Activated CD8-positive, alpha-beta memory T cell treated with anti-CD3 and anti-CD28 coated beads, Interleukin-2, amount 50 U/mL, for 48 hours (primary cell): ENCODE data around the gene NYAP2.

ENCODE experiments used
- DNase-seq: peaks from one replicate; pipeline ENCODE4 v3.0.0-alpha.2; 2020

Gene NYAP2

GRCh38 chr2:225487878-225488416 is 88.4 kb downstream of the NYAP2 start:
- no peak for DNase-seq

GRCh38 chr2:225488743-225489142 is 89.2 kb downstream of the NYAP2 start:
- no peak for DNase-seq

GRCh38 chr2:225493420-225494099 is 94.0 kb downstream of the NYAP2 start:
- no peak for DNase-seq

DNA sequence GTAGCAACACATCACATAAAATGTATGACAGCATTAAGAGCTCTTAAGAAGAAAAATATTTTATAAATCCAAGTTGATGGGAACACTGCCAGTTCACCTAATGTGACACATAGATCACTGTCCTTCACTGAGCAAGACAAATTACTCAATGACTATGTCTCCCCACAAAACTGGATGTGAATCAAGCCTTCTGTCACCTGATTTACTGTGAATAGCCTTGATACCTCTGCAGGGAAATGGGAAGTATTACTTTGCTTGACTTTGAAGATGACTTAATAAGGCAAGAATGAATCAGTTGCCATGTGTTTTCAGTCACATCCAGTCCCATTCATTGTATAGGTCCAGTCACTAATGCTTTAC is 94.6 kb downstream of the NYAP2 start:
- DNase-seq = no peak

DNA sequence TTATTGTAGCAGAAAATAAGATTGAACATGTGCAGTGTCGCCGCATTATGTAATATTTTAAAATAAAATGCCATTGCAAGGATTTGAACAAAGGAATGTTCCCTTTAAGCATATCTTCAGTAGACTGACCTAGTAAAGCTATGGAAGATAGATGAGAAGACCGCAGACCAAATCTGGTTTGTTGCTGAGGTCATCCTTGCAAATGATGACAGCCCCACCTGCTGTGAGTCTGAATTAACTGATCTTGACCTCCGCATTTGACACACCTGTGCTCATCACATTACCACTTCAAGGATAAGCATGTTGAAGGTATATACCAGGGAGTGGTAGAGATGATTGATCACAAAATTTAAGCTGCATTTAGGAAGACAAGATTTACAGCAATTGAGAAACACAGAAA is 96.2 kb downstream of the NYAP2 start:
- no peak for DNase-seq

DNA sequence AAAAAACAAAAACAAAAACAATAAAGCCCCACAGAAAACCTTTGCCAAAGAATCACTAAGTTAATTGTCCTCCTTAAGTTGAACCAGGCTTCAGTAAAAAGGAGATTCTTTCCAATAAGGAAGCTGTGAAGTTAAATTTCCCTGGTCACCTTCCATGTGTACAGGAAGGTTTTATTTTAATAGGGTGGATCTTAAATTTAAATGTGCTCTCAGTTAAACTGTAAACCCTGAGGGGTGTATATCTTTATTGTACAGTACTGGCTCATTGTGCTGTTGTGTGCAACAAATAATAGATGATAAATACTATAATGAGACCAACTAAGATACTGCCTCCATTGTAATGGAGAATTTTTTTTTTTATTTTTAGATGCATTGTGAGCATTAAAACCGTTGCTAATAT is 97.1 kb downstream of the NYAP2 start:
- no peak for DNase-seq

DNA sequence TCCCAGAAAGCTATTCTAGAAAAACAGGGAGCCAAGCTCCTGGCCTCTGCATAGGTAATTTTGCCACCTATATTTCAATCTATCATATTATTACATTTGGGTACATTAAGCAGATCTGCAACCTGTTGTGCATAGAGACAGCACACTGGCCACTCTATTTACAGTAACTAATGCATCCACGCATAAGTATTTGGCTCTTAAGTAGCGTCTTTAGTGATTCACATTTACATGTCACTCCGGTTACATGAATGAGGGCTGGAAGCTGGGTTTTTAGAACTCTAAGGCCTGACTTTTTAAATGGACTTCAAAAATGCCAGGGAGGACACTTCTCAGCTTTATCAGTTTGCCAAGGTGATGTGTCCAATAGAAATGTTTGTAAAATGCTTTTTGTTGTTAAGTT is 97.7 kb downstream of the NYAP2 start:
- DNase-seq = no peak

- no peak for DNase-seq
These were observed 101.5 kb downstream of the NYAP2 start for GRCh38 chr2:225501022-225501421.

GRCh38 chr2:225502971-225503370 is 103.5 kb downstream of the NYAP2 start:
- DNase-seq = no peak

- no peak for DNase-seq
These were observed 111.3 kb downstream of the NYAP2 start for GRCh38 chr2:225510796-225511195.

GRCh38 chr2:225512469-225512868 is 113.0 kb downstream of the NYAP2 start:
- no peak for DNase-seq

- DNase-seq = no peak
These were observed 113.5 kb downstream of the NYAP2 start for GRCh38 chr2:225512876-225513540.

DNA sequence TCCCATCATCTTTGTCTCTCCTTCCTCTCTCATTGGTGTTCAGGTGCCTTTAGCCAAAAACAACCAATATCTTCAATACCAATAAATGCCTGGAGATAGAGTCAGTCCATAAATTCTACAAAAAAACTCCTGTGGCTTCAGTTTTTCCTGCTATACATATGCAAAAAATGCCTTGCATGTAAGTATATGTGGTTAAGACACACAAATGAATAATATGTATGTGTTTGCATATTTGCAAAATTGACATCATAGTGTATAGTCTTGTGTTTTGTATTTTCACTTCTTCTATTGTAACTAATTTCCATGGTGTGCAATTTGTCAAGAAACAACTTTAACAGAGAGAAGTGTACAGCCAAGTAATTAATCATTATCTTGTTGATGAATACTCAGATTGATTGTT is 115.5 kb downstream of the NYAP2 start:
- no peak for DNase-seq

GRCh38 chr2:225526760-225527390 is 127.4 kb downstream of the NYAP2 start:
- no peak for DNase-seq

DNA sequence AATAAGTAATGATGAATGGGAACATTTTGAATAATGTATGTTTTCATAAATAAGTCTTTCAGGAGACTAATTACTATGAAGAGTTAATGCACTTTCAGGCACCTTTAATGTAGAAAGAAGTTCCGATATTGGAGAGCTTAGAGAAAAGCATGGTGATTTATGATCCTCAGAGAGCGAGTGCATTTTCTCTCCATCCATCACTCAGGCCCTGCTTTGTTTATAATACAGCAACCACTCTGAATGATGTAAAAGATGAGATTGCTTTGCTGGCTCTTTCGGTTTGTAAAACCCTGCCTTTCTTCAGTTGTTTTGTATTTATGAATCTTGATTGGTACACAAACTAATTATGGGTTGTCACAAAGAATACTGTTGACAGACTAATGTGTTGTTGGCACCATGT is 132.0 kb downstream of the NYAP2 start:
- DNase-seq = no peak

DNA sequence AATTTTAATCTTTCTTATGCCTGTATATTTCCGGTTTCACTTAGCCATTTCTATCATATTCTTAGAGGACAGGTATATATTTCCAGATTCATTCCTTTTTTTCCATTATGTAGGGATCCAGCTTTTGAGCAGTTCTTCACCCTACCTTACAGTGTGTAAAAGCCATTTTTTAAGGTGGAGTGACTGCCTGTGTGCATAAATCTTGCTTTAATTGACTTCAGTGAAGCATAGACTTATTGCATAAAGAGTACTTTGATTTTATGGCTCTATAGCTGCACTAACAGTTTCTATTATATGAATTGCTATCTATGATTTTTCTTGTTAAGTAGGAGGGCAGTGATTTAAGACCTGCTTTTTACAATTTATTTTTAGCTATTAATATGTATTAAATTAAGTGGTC is 132.6 kb downstream of the NYAP2 start:
- no peak for DNase-seq

GRCh38 chr2:225534037-225534436 is 134.5 kb downstream of the NYAP2 start:
- no peak for DNase-seq

GRCh38 chr2:225534697-225535096 is 135.2 kb downstream of the NYAP2 start:
- no peak for DNase-seq

DNA sequence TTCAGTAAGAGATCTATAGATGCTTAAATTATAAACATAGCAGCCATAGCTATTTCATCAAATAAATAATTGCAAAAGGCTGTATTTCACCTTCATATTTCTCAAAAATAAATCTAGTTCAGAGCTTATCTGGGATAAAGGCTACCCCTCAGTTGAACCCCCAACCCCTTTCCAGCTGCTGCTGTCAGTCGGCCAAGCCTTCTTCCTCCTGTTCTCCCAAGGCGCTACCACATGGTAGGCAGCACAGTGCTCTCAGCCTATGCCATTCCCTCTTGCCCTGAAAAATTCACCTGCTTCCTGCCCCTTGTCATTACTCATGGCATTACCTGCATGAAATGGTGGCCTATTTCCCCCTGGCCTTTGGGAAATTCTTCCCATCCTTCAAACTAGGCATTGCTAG is 136.5 kb downstream of the NYAP2 start:
- no peak for DNase-seq

GRCh38 chr2:225543626-225544025 is 144.1 kb downstream of the NYAP2 start:
- DNase-seq = no peak

- no peak for DNase-seq
These were observed 157.0 kb downstream of the NYAP2 start for GRCh38 chr2:225556461-225556860.

GRCh38 chr2:225558399-225559071 is 159.0 kb downstream of the NYAP2 start:
- no peak for DNase-seq

DNA sequence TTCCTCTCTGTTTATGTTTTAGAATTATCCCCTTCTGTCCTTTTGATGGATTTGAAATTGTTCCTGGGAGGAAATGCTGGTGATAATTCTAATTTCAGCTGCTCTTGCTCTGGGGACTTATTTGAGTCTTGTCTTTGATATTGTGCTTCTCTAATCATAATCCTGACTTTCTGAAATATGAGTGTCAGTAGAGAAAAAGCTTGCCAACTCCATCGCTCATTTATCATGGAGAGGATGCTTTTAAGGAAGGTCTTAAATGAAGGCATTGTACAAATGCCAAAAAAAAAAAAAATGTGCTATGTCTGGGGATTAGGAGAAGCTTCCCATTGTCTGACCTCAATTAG is 159.5 kb downstream of the NYAP2 start:
- DNase-seq = no peak

DNA sequence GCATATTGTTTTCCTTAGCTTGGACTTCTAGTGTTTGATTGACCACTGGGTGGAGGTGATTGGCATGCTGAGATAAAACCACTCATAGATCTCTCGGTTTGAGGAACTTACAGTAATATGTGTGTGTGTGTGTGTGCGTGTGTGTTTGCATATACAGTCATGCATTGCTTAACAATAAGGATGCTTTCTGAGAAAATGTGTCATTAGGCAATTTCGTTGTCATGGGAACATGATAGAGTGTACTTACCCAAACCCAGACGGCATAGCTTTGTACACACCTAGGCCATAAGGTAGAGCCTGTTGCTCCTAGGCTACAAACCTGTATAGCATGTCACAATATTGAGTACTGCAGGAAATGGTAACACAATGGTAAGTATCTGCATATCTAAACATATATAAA is 167.3 kb downstream of the NYAP2 start:
- no peak for DNase-seq
